Placental epithelial cell (primary cell): ENCODE results near the gene LIME1. TPM values are rescaled to one million over a fixed set of nuclear protein-coding genes. Genes with fewer than 3 reads are reported as not detected.

Experiments
- small RNA-seq: library from RNA; depleted of rRNA; stranded (forward); fragments of <200 nt; gene quantifications from one replicate; pipeline ENCODE3, GENCODE V24; 2012
- total RNA-seq: library from RNA; depleted of rRNA; stranded (reverse); fragments of >200 nt; gene quantifications from 2 replicates; pipeline ENCODE4 v1.2.3, GENCODE V29; 2012

LIME1 gene
- total RNA-seq = 2.4 and 5.1 TPM in 2 replicates

GRCh38 chr20:63735859-63736718, at the start of gene LIME1:
TSS of gene LIME1 (plus strand) at chr20:63736664. CDS start at chr20:63737550, 886 bp downstream.

GRCh38 chr20:63696628-63697356, 39.7 kb upstream of the LIME1 start, which contains the start of gene TNFRSF6B:
TSS of gene TNFRSF6B (plus strand) at chr20:63696652. CDS start at chr20:63696768, 116 bp downstream.

GRCh38 chr20:63707558-63708300, 28.7 kb upstream of the LIME1 start, which contains the start of the genes ARFRP1 and ZGPAT:
TSS of gene ARFRP1 (minus strand) at chr20:63707976. CDS start at chr20:63707091, 885 bp downstream.
TSS of gene ZGPAT (plus strand) at chr20:63708039. CDS start at chr20:63708581, 542 bp downstream.

GRCh38 chr20:63739130-63740069, 2.9 kb downstream of the LIME1 start, which contains the start of gene SLC2A4RG:
TSS of gene SLC2A4RG (plus strand) at chr20:63739776. CDS start at chr20:63739913, 137 bp downstream.

Small RNA genes lying within 50 kb of the gene (small RNA-seq; reads per million reads assigned to genes)
- gene LIME1 = not detected
- gene TNFRSF6B = not detected

Other genes starting within 250 kb of the LIME1 start
- 1.8 and 11.0 TPM in 2 replicates for gene EEF1A2, start 237.6 kb upstream of the LIME1 start, total RNA-seq
- 190 and 201 TPM in 2 replicates for gene PPDPF, start 215.9 kb upstream of the LIME1 start, total RNA-seq
- under 0.01 and 0.22 TPM in 2 replicates for gene PTK6, start 199.3 kb upstream of the LIME1 start, total RNA-seq
- not detected in 2 replicates for gene SRMS, start 188.9 kb upstream of the LIME1 start, total RNA-seq
- 0.11 and 0.79 TPM in 2 replicates for gene FNDC11, start 182.5 kb upstream of the LIME1 start, total RNA-seq
- gene HELZ2, start 162.4 kb upstream of the LIME1 start, total RNA-seq = 25.4 and 31.4 TPM in 2 replicates
- gene GMEB2, start 109.6 kb upstream of the LIME1 start, total RNA-seq = 8.2 and 11.8 TPM in 2 replicates
- gene STMN3, start 83.2 kb upstream of the LIME1 start, total RNA-seq = 0.76 and 2.0 TPM in 2 replicates
- 11.8 and 17.5 TPM in 2 replicates for gene RTEL1, start 78.4 kb upstream of the LIME1 start, total RNA-seq
- 0.39 TPM in 1 of 2 replicates, not detected in the other for gene TNFRSF6B, start 40.0 kb upstream of the LIME1 start, total RNA-seq
- gene ARFRP1, start 28.7 kb upstream of the LIME1 start, total RNA-seq = 18.1 and 22.4 TPM in 2 replicates
- gene ZGPAT, start 28.6 kb upstream of the LIME1 start, total RNA-seq = 20.1 and 22.8 TPM in 2 replicates
- gene SLC2A4RG, start 3.1 kb downstream of the LIME1 start, total RNA-seq = 41.2 and 56.8 TPM in 2 replicates
- gene ZBTB46, start 94.6 kb downstream of the LIME1 start, total RNA-seq = 1.6 and 1.8 TPM in 2 replicates
- not detected in 2 replicates for gene ABHD16B, start 124.8 kb downstream of the LIME1 start, total RNA-seq
- 66.0 and 103 TPM in 2 replicates for gene TPD52L2, start 128.6 kb downstream of the LIME1 start, total RNA-seq
- gene DNAJC5, start 158.5 kb downstream of the LIME1 start, total RNA-seq = 34.5 and 56.6 TPM in 2 replicates
- gene UCKL1, start 219.8 kb downstream of the LIME1 start, total RNA-seq = 21.1 and 21.6 TPM in 2 replicates
- gene ZNF512B, start 233.3 kb downstream of the LIME1 start, total RNA-seq = 15.3 and 15.6 TPM in 2 replicates
- gene SAMD10, start 243.0 kb downstream of the LIME1 start, total RNA-seq = 0.39 and 0.65 TPM in 2 replicates
- gene PRPF6, start 244.5 kb downstream of the LIME1 start, total RNA-seq = 47.6 and 61.6 TPM in 2 replicates